GM23338 (cell line): ENCODE measurements around the gene ELF5. TPM values are rescaled to one million over a fixed set of nuclear protein-coding genes. Genes with fewer than 3 reads are reported as not detected.

Experiments used
- ATAC-seq: fragments of 200-7000 bp; cut with Tn5 transposase; 3 replicates; pipeline ENCODE4 v1.9.1; 2020
- DNase-seq: peaks from one replicate; pipeline ENCODE4 v3.0.0-alpha.2; 2015; ENCODE audit warnings: low spot score
- H2AFZ ChIP-seq: fragments of 200-600 bp; sonication (generic); 2 replicates; pipeline ENCODE4 v1.8.0; 2016; ENCODE audit warnings: antibody characterized with exemption, mild to moderate bottlenecking, moderate library complexity
- H3F3A ChIP-seq: fragments of 200-600 bp; sonication (generic); replicated peaks from 2 replicates; pipeline ENCODE4 v1.8.0; 2017; ENCODE audit warnings: antibody characterized with exemption, mixed run types, low read depth
- H3K27ac ChIP-seq: fragments of 200-600 bp; sonication (generic); 2 replicates; pipeline ENCODE4 v1.6.1; 2016; ENCODE audit warnings: low read depth
- H3K27me3 ChIP-seq: fragments of 200-600 bp; sonication (generic); 2 replicates; pipeline ENCODE4 v1.8.0; 2016; ENCODE audit warnings: mild to moderate bottlenecking, mixed run types, moderate library complexity; ENCODE audit not compliant: insufficient read depth
- H3K36me3 ChIP-seq: fragments of 200-600 bp; sonication (generic); 2 replicates; pipeline ENCODE4 v1.8.0; 2016; ENCODE audit warnings: mild to moderate bottlenecking; ENCODE audit not compliant: insufficient read depth
- H3K4me1 ChIP-seq: fragments of 200-600 bp; sonication (generic); 2 replicates; pipeline ENCODE4 v1.8.0; 2016; ENCODE audit warnings: mild to moderate bottlenecking, moderate library complexity; ENCODE audit not compliant: insufficient read depth
- H3K4me2 ChIP-seq: fragments of 200-600 bp; sonication (generic); 2 replicates; pipeline ENCODE4 v1.7.1; 2017; ENCODE audit warnings: mixed run types
- H3K4me3 ChIP-seq: fragments of 200-600 bp; sonication (generic); 2 replicates; pipeline ENCODE4 v1.6.1; 2016; ENCODE audit warnings: mixed run types
- H3K79me2 ChIP-seq: fragments of 200-600 bp; sonication (generic); replicated peaks from 2 replicates; pipeline ENCODE4 v1.8.0; 2017; ENCODE audit warnings: mild to moderate bottlenecking; ENCODE audit not compliant: insufficient read depth
- H3K9me2 ChIP-seq: fragments of 200-600 bp; sonication (generic); 2 replicates; pipeline ENCODE4 v1.8.0; 2017; ENCODE audit not compliant: insufficient read depth
- H4K20me1 ChIP-seq: fragments of 200-600 bp; sonication (generic); replicated peaks from 2 replicates; pipeline ENCODE4 v1.8.0; 2017; ENCODE audit warnings: mild to moderate bottlenecking; ENCODE audit not compliant: insufficient read depth
- H3K27ac Mint-ChIP-seq: 2 replicates; pipeline ENCODE4 v1.8.0; 2020; ENCODE audit warnings: inconsistent platforms, mild to moderate bottlenecking, moderate library complexity, mixed read lengths
- H3K27me3 Mint-ChIP-seq: 3 replicates; pipeline ENCODE4 v1.8.0; 2022; ENCODE audit warnings: low read depth, mild to moderate bottlenecking, moderate library complexity, mixed read lengths, inconsistent platforms; ENCODE audit not compliant: insufficient read depth, poor library complexity
- H3K36me3 Mint-ChIP-seq: 3 replicates; pipeline ENCODE4 v1.8.0; 2021; ENCODE audit warnings: low read depth, mild to moderate bottlenecking, inconsistent platforms, moderate library complexity, mixed read lengths
- H3K4me1 Mint-ChIP-seq: 3 replicates; pipeline ENCODE4 v1.8.0; 2020; ENCODE audit warnings: mild to moderate bottlenecking, inconsistent platforms, mixed read lengths
- H3K4me3 Mint-ChIP-seq: 3 replicates; pipeline ENCODE4 v1.8.0; 2021; ENCODE audit warnings: moderate library complexity, mild to moderate bottlenecking, inconsistent platforms, mixed read lengths
- H3K9me3 Mint-ChIP-seq: 3 replicates; pipeline ENCODE4 v1.8.0; 2020; ENCODE audit warnings: moderate library complexity, mild to moderate bottlenecking, inconsistent platforms, mixed read lengths
- CREB1 ChIP-seq: fragments of 250-450 bp; sonication (Bioruptor Pico); IDR thresholded peaks from 2 replicates; pipeline ENCODE4 v1.5.0; 2020; ENCODE audit warnings: low read depth, mild to moderate bottlenecking, moderate library complexity
- ETS1 ChIP-seq: IDR thresholded peaks from 2 replicates; pipeline ENCODE4 v1.6.1; 2016; ENCODE audit warnings: antibody characterized with exemption
- EZH2 ChIP-seq: fragments of 200-600 bp; sonication (generic); IDR thresholded peaks from one replicate; pipeline ENCODE4 v1.8.0; 2017; ENCODE audit warnings: antibody characterized with exemption, mild to moderate bottlenecking, low read depth; ENCODE audit not compliant: unreplicated experiment
- EZH2phosphoT487 ChIP-seq: fragments of 200-600 bp; sonication (generic); IDR thresholded peaks from one replicate; pipeline ENCODE4 v1.8.1; 2018; ENCODE audit warnings: antibody characterized with exemption; ENCODE audit not compliant: unreplicated experiment
- JUNB ChIP-seq: IDR thresholded peaks from one replicate; pipeline ENCODE4 v1.6.1; 2016; ENCODE audit warnings: antibody characterized with exemption; ENCODE audit not compliant: unreplicated experiment
- NANOG ChIP-seq: IDR thresholded peaks from 2 replicates; pipeline ENCODE4 v1.6.1; 2016; ENCODE audit warnings: antibody characterized with exemption, borderline replicate concordance
- POLR2AphosphoS5 ChIP-seq: IDR thresholded peaks from 2 replicates; pipeline ENCODE4 v1.6.1; 2016; ENCODE audit warnings: antibody characterized with exemption, low read depth
- STAT1 ChIP-seq: IDR thresholded peaks from one replicate; pipeline ENCODE4 v1.6.1; 2016; ENCODE audit warnings: antibody characterized with exemption; ENCODE audit not compliant: unreplicated experiment
- ZNF114 ChIP-seq: fragments of 250-450 bp; sonication (Bioruptor Pico); IDR thresholded peaks from 2 replicates; pipeline ENCODE4 v1.5.0; 2020; ENCODE audit warnings: mild to moderate bottlenecking, moderate library complexity
- ZNF331 ChIP-seq: fragments of 250-450 bp; sonication (Bioruptor Pico); IDR thresholded peaks from 2 replicates; pipeline ENCODE4 v1.5.0; 2020; ENCODE audit warnings: low read depth, mild to moderate bottlenecking, moderate library complexity
- polyA plus RNA-seq: library from polyadenylated mRNA; unstranded; fragments of >200 nt; fragmentation: Nextera tagmentation; extraction: Ambion mirVana; gene quantifications from 2 replicates; pipeline ENCODE4 v1.2.1, GENCODE V29; 2016
- total RNA-seq: library from RNA; depleted of rRNA; stranded (reverse); fragments of >200 nt; shearing (Covaris generic); gene quantifications from 2 replicates; pipeline ENCODE4 v1.2.3, GENCODE V29; 2014
- TF ChIP-seq, protein P1 (sequence below): IDR thresholded peaks from one replicate; pipeline ENCODE4 v1.6.1; 2018; ENCODE audit warnings: antibody characterized with exemption; ENCODE audit not compliant: unreplicated experiment
- TF ChIP-seq, protein P2 (sequence below): fragments of 250-450 bp; sonication (Bioruptor Pico); IDR thresholded peaks from 2 replicates; pipeline ENCODE4 v1.5.0; 2020; ENCODE audit warnings: mild to moderate bottlenecking, moderate library complexity
- TF ChIP-seq, protein P3 (sequence below), 2 experiments: fragments of 200-600 bp in 1 of 2; sonication (generic) in 1 of 2; conservative IDR thresholded peaks; 2 replicates each; pipeline versions ENCODE4 v1.5.1 to v1.6.1; 2016 to 2017; ENCODE audit warnings: antibody characterized with exemption in 2 of 2, low read depth in 2 of 2, mild to moderate bottlenecking in 2 of 2, moderate library complexity in 1 of 2

The ELF5 gene
- total and polyA plus RNA-seq, 2 experiments from 2014 or later: not detected

- peak overlapping the region; percentile 86 for H2AFZ ChIP-seq
- peak; percentile 56 for ATAC-seq
Observed at GRCh38 chr11:34495724-34496377, 17.7 kb downstream of the ELF5 start.

More at GRCh38 chr11:34495724-34496377, 17.7 kb downstream of the ELF5 start:
- no peaks in the 10 kb centered on the region for H3K36me3 Mint-ChIP-seq
- DNase-seq: no peak
- TF ChIP-seq EZH2phosphoT487: no peak
- no peak for TF ChIP-seq ZNF331
- no peak for TF ChIP-seq NANOG
- TF ChIP-seq ETS1: no peak
- TF ChIP-seq JUNB: no peak
- TF ChIP-seq, protein P1, sequence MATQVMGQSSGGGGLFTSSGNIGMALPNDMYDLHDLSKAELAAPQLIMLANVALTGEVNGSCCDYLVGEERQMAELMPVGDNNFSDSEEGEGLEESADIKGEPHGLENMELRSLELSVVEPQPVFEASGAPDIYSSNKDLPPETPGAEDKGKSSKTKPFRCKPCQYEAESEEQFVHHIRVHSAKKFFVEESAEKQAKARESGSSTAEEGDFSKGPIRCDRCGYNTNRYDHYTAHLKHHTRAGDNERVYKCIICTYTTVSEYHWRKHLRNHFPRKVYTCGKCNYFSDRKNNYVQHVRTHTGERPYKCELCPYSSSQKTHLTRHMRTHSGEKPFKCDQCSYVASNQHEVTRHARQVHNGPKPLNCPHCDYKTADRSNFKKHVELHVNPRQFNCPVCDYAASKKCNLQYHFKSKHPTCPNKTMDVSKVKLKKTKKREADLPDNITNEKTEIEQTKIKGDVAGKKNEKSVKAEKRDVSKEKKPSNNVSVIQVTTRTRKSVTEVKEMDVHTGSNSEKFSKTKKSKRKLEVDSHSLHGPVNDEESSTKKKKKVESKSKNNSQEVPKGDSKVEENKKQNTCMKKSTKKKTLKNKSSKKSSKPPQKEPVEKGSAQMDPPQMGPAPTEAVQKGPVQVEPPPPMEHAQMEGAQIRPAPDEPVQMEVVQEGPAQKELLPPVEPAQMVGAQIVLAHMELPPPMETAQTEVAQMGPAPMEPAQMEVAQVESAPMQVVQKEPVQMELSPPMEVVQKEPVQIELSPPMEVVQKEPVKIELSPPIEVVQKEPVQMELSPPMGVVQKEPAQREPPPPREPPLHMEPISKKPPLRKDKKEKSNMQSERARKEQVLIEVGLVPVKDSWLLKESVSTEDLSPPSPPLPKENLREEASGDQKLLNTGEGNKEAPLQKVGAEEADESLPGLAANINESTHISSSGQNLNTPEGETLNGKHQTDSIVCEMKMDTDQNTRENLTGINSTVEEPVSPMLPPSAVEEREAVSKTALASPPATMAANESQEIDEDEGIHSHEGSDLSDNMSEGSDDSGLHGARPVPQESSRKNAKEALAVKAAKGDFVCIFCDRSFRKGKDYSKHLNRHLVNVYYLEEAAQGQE: no peak
- TF ChIP-seq CREB1: no peak
- no peak for TF ChIP-seq STAT1
- TF ChIP-seq, protein P2, sequence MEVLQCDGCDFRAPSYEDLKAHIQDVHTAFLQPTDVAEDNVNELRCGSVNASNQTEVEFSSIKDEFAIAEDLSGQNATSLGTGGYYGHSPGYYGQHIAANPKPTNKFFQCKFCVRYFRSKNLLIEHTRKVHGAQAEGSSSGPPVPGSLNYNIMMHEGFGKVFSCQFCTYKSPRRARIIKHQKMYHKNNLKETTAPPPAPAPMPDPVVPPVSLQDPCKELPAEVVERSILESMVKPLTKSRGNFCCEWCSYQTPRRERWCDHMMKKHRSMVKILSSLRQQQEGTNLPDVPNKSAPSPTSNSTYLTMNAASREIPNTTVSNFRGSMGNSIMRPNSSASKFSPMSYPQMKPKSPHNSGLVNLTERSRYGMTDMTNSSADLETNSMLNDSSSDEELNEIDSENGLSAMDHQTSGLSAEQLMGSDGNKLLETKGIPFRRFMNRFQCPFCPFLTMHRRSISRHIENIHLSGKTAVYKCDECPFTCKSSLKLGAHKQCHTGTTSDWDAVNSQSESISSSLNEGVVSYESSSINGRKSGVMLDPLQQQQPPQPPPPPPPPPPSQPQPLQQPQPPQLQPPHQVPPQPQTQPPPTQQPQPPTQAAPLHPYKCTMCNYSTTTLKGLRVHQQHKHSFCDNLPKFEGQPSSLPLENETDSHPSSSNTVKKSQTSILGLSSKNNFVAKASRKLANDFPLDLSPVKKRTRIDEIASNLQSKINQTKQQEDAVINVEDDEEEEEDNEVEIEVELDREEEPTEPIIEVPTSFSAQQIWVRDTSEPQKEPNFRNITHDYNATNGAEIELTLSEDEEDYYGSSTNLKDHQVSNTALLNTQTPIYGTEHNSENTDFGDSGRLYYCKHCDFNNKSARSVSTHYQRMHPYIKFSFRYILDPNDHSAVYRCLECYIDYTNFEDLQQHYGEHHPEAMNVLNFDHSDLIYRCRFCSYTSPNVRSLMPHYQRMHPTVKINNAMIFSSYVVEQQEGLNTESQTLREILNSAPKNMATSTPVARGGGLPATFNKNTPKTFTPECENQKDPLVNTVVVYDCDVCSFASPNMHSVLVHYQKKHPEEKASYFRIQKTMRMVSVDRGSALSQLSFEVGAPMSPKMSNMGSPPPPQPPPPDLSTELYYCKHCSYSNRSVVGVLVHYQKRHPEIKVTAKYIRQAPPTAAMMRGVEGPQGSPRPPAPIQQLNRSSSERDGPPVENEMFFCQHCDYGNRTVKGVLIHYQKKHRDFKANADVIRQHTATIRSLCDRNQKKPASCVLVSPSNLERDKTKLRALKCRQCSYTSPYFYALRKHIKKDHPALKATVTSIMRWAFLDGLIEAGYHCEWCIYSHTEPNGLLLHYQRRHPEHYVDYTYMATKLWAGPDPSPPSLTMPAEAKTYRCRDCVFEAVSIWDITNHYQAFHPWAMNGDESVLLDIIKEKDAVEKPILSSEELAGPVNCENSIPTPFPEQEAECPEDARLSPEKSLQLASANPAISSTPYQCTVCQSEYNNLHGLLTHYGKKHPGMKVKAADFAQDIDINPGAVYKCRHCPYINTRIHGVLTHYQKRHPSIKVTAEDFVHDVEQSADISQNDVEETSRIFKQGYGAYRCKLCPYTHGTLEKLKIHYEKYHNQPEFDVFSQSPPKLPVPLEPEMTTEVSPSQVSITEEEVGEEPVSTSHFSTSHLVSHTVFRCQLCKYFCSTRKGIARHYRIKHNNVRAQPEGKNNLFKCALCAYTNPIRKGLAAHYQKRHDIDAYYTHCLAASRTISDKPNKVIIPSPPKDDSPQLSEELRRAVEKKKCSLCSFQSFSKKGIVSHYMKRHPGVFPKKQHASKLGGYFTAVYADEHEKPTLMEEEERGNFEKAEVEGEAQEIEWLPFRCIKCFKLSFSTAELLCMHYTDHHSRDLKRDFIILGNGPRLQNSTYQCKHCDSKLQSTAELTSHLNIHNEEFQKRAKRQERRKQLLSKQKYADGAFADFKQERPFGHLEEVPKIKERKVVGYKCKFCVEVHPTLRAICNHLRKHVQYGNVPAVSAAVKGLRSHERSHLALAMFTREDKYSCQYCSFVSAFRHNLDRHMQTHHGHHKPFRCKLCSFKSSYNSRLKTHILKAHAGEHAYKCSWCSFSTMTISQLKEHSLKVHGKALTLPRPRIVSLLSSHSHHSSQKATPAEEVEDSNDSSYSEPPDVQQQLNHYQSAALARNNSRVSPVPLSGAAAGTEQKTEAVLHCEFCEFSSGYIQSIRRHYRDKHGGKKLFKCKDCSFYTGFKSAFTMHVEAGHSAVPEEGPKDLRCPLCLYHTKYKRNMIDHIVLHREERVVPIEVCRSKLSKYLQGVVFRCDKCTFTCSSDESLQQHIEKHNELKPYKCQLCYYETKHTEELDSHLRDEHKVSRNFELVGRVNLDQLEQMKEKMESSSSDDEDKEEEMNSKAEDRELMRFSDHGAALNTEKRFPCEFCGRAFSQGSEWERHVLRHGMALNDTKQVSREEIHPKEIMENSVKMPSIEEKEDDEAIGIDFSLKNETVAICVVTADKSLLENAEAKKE (CRISPR knock-in tag): no peak
- TF ChIP-seq ZNF114 (CRISPR knock-in tag): no peak
- TF ChIP-seq POLR2AphosphoS5: no peak
- no peak for TF ChIP-seq EZH2
- TF ChIP-seq, protein P3, sequence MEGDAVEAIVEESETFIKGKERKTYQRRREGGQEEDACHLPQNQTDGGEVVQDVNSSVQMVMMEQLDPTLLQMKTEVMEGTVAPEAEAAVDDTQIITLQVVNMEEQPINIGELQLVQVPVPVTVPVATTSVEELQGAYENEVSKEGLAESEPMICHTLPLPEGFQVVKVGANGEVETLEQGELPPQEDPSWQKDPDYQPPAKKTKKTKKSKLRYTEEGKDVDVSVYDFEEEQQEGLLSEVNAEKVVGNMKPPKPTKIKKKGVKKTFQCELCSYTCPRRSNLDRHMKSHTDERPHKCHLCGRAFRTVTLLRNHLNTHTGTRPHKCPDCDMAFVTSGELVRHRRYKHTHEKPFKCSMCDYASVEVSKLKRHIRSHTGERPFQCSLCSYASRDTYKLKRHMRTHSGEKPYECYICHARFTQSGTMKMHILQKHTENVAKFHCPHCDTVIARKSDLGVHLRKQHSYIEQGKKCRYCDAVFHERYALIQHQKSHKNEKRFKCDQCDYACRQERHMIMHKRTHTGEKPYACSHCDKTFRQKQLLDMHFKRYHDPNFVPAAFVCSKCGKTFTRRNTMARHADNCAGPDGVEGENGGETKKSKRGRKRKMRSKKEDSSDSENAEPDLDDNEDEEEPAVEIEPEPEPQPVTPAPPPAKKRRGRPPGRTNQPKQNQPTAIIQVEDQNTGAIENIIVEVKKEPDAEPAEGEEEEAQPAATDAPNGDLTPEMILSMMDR (conservative IDR thresholded peaks at IDR 0.05; ENCODE audit: low read depth in 2 of 2): no peak
- Histone ChIP-seq H3K27me3 (no peaks in the 10 kb centered on the region), H3K4me2 (no peak overlapping the region), H3K4me1 (no peaks in the 10 kb centered on the region), H3F3A (no peaks in the 10 kb centered on the region), H3K9me2 (no peaks in the 10 kb centered on the region), H3K36me3 (no peaks in the 10 kb centered on the region), H3K79me2 (no peaks in the 10 kb centered on the region), H3K27ac (no peak overlapping the region), H3K4me3 (no peak overlapping the region), H4K20me1 (no peaks in the 10 kb centered on the region)
- H3K27me3 Mint-ChIP-seq: peaks cover 6% of the 10 kb centered on the region
- no peak overlapping the region for H3K4me3 Mint-ChIP-seq
- no peaks in the 10 kb centered on the region for H3K9me3 Mint-ChIP-seq
- no peaks in the 10 kb centered on the region; the same call in 2 of the 3 replicates for H3K4me1 Mint-ChIP-seq
- no peak overlapping the region for H3K27ac Mint-ChIP-seq
